ENCODE results near the gene MRRF. TPM values are rescaled to one million over a fixed set of nuclear protein-coding genes. Genes with fewer than 3 reads are reported as not detected.
"Not testable (repeated sequence)": the region's sequence is repeated elsewhere in the genome, so short reads cannot be mapped to it uniquely, and the experiment has no call there.

Gene MRRF
- polyA plus RNA-seq, 1 donor: 59.7 TPM

GRCh38 chr9:122329597-122329996, 64.9 kb downstream of the MRRF start:
- no peak for DNase-seq
- Histone ChIP-seq H3K27me3 (ENCODE audit: control insufficient read depth, insufficient read depth, low read length) (no peaks in the 10 kb centered on the region), H3K27ac (ENCODE audit: low read length) (no peak overlapping the region), H3K9me3 (ENCODE audit: control insufficient read depth, low read depth, low read length) (no peaks in the 10 kb centered on the region), H3K36me3 (ENCODE audit: control insufficient read depth, insufficient read depth, low read length) (peaks cover 18% of the 10 kb centered on the region), H3K4me1 (ENCODE audit: control insufficient read depth, insufficient read depth, low read length) (no peaks in the 10 kb centered on the region), H3K4me3 (ENCODE audit: low read length) (no peak overlapping the region)
- no CpG with 5 or more reads among the region's 3 CpGs for WGBS (ENCODE audit: insufficient coverage, low lambda C conversion rate)

GRCh38 chr9:122330466-122330865, 65.8 kb downstream of the MRRF start:
- WGBS (ENCODE audit: insufficient coverage, low lambda C conversion rate): no CpG with 5 or more reads among the region's 6 CpGs

GRCh38 chr9:122331523-122331927, 66.8 kb downstream of the MRRF start:
- Histone ChIP-seq H3K27me3 (ENCODE audit: control insufficient read depth, insufficient read depth, low read length) (peaks cover 7% of the 10 kb centered on the region), H3K9me3 (ENCODE audit: control insufficient read depth, low read depth, low read length) (no peaks in the 10 kb centered on the region), H3K27ac (ENCODE audit: low read length) (no peak overlapping the region), H3K4me1 (ENCODE audit: control insufficient read depth, insufficient read depth, low read length) (no peaks in the 10 kb centered on the region), H3K4me3 (ENCODE audit: low read length) (no peak overlapping the region), H3K36me3 (ENCODE audit: control insufficient read depth, insufficient read depth, low read length) (peaks cover 18% of the 10 kb centered on the region)
- no CpG with 5 or more reads among the region's 3 CpGs for WGBS (ENCODE audit: insufficient coverage, low lambda C conversion rate)
- no peak for DNase-seq

More at GRCh38 chr9:122330466-122330865, 65.8 kb downstream of the MRRF start:
- H3K4me1 ChIP-seq (ENCODE audit: control insufficient read depth, insufficient read depth, low read length); H3K4me3 ChIP-seq (ENCODE audit: low read length); H3K9me3 ChIP-seq (ENCODE audit: control insufficient read depth, low read depth, low read length); DNase-seq; H3K27me3 ChIP-seq (ENCODE audit: control insufficient read depth, insufficient read depth, low read length); H3K27ac ChIP-seq (ENCODE audit: low read length): not testable (repeated sequence)
- peaks cover 18% of the 10 kb centered on the region for H3K36me3 ChIP-seq (ENCODE audit: control insufficient read depth, insufficient read depth, low read length)

GRCh38 chr9:122332083-122332482, 67.4 kb downstream of the MRRF start:
- Histone ChIP-seq H3K4me1 (ENCODE audit: control insufficient read depth, insufficient read depth, low read length) (no peaks in the 10 kb centered on the region), H3K9me3 (ENCODE audit: control insufficient read depth, low read depth, low read length) (no peaks in the 10 kb centered on the region), H3K4me3 (ENCODE audit: low read length) (no peak overlapping the region), H3K27me3 (ENCODE audit: control insufficient read depth, insufficient read depth, low read length) (peaks cover 12% of the 10 kb centered on the region), H3K36me3 (ENCODE audit: control insufficient read depth, insufficient read depth, low read length) (peaks cover 13% of the 10 kb centered on the region), H3K27ac (ENCODE audit: low read length) (no peak overlapping the region)
- WGBS (ENCODE audit: insufficient coverage, low lambda C conversion rate): 63% methylated on average over 1 of the region's 6 CpGs
- DNase-seq: peak in 1 of 2 donors; percentile 28

GRCh38 chr9:122332644-122333043, 68.0 kb downstream of the MRRF start:
- no peak overlapping the region for H3K27ac ChIP-seq (ENCODE audit: low read length)
- peaks cover 18% of the 10 kb centered on the region for H3K27me3 ChIP-seq (ENCODE audit: control insufficient read depth, insufficient read depth, low read length)
- no peaks in the 10 kb centered on the region for H3K4me1 ChIP-seq (ENCODE audit: control insufficient read depth, insufficient read depth, low read length)
- no peak overlapping the region for H3K4me3 ChIP-seq (ENCODE audit: low read length)
- peaks cover 13% of the 10 kb centered on the region for H3K36me3 ChIP-seq (ENCODE audit: control insufficient read depth, insufficient read depth, low read length)
- no peak for DNase-seq
- WGBS (ENCODE audit: insufficient coverage, low lambda C conversion rate): no CpG with 5 or more reads among the region's 7 CpGs
- H3K9me3 ChIP-seq (ENCODE audit: control insufficient read depth, low read depth, low read length): no peaks in the 10 kb centered on the region

GRCh38 chr9:122333169-122333808, 68.6 kb downstream of the MRRF start:
- no peaks in the 10 kb centered on the region for H3K9me3 ChIP-seq (ENCODE audit: control insufficient read depth, low read depth, low read length)
- peaks cover 24% of the 10 kb centered on the region for H3K27me3 ChIP-seq (ENCODE audit: control insufficient read depth, insufficient read depth, low read length)
- no peaks in the 10 kb centered on the region for H3K4me1 ChIP-seq (ENCODE audit: control insufficient read depth, insufficient read depth, low read length)
- no peak for DNase-seq
- 75% methylated on average over 1 of the region's 10 CpGs for WGBS (ENCODE audit: insufficient coverage, low lambda C conversion rate)
- peaks cover 9% of the 10 kb centered on the region for H3K36me3 ChIP-seq (ENCODE audit: control insufficient read depth, insufficient read depth, low read length)
- H3K4me3 ChIP-seq (ENCODE audit: low read length): no peak overlapping the region
- H3K27ac ChIP-seq (ENCODE audit: low read length): no peak overlapping the region

GRCh38 chr9:122334916-122335315, 70.2 kb downstream of the MRRF start:
- Histone ChIP-seq H3K27ac (ENCODE audit: low read length) (no peak overlapping the region), H3K27me3 (ENCODE audit: control insufficient read depth, insufficient read depth, low read length) (peaks cover 38% of the 10 kb centered on the region), H3K36me3 (ENCODE audit: control insufficient read depth, insufficient read depth, low read length) (peaks cover 1% of the 10 kb centered on the region), H3K4me3 (ENCODE audit: low read length) (no peak overlapping the region), H3K4me1 (ENCODE audit: control insufficient read depth, insufficient read depth, low read length) (no peaks in the 10 kb centered on the region), H3K9me3 (ENCODE audit: control insufficient read depth, low read depth, low read length) (no peaks in the 10 kb centered on the region)
- whole genome bisulfite sequencing (ENCODE audit: insufficient coverage, low lambda C conversion rate): 100% methylated on average over 1 of the region's 4 CpGs
- DNase-seq: no peak

- peaks cover 41% of the 10 kb centered on the region for H3K27me3 ChIP-seq (ENCODE audit: control insufficient read depth, insufficient read depth, low read length)
- no peaks in the 10 kb centered on the region for H3K4me1 ChIP-seq (ENCODE audit: control insufficient read depth, insufficient read depth, low read length)
- no peak overlapping the region for H3K27ac ChIP-seq (ENCODE audit: low read length)
- no peaks in the 10 kb centered on the region for H3K9me3 ChIP-seq (ENCODE audit: control insufficient read depth, low read depth, low read length)
- DNase-seq: no peak
- no peaks in the 10 kb centered on the region for H3K36me3 ChIP-seq (ENCODE audit: control insufficient read depth, insufficient read depth, low read length)
- no CpG with 5 or more reads among the region's 5 CpGs for WGBS (ENCODE audit: insufficient coverage, low lambda C conversion rate)
- no peak overlapping the region for H3K4me3 ChIP-seq (ENCODE audit: low read length)
These were observed 71.5 kb downstream of the MRRF start for GRCh38 chr9:122336189-122336588.

- DNase-seq: no peak
- Histone ChIP-seq H3K4me3 (ENCODE audit: low read length) (no peak overlapping the region), H3K36me3 (ENCODE audit: control insufficient read depth, insufficient read depth, low read length) (no peaks in the 10 kb centered on the region), H3K9me3 (ENCODE audit: control insufficient read depth, low read depth, low read length) (no peaks in the 10 kb centered on the region), H3K27me3 (ENCODE audit: control insufficient read depth, insufficient read depth, low read length) (peaks cover 41% of the 10 kb centered on the region), H3K4me1 (ENCODE audit: control insufficient read depth, insufficient read depth, low read length) (no peaks in the 10 kb centered on the region), H3K27ac (ENCODE audit: low read length) (no peak overlapping the region)
- 0% methylated on average over 1 of the region's 26 CpGs for WGBS (ENCODE audit: insufficient coverage, low lambda C conversion rate)
These were observed 72.3 kb downstream of the MRRF start for GRCh38 chr9:122336866-122337555.

GRCh38 chr9:122337556-122337929, 72.9 kb downstream of the MRRF start:
- Histone ChIP-seq H3K4me3 (ENCODE audit: low read length) (no peak overlapping the region), H3K27ac (ENCODE audit: low read length) (no peak overlapping the region), H3K4me1 (ENCODE audit: control insufficient read depth, insufficient read depth, low read length) (no peaks in the 10 kb centered on the region), H3K9me3 (ENCODE audit: control insufficient read depth, low read depth, low read length) (no peaks in the 10 kb centered on the region), H3K27me3 (ENCODE audit: control insufficient read depth, insufficient read depth, low read length) (peaks cover 43% of the 10 kb centered on the region), H3K36me3 (ENCODE audit: control insufficient read depth, insufficient read depth, low read length) (no peaks in the 10 kb centered on the region)
- 38% methylated on average over 2 of the region's 4 CpGs for WGBS (ENCODE audit: insufficient coverage, low lambda C conversion rate)
- DNase-seq: no peak

GRCh38 chr9:122338536-122338935, 73.9 kb downstream of the MRRF start:
- Histone ChIP-seq H3K4me3 (ENCODE audit: low read length) (no peak overlapping the region), H3K36me3 (ENCODE audit: control insufficient read depth, insufficient read depth, low read length) (no peaks in the 10 kb centered on the region), H3K9me3 (ENCODE audit: control insufficient read depth, low read depth, low read length) (no peaks in the 10 kb centered on the region), H3K27me3 (ENCODE audit: control insufficient read depth, insufficient read depth, low read length) (peaks cover 43% of the 10 kb centered on the region), H3K4me1 (ENCODE audit: control insufficient read depth, insufficient read depth, low read length) (no peaks in the 10 kb centered on the region), H3K27ac (ENCODE audit: low read length) (no peak overlapping the region)
- DNase-seq: no peak
- no CpG with 5 or more reads among the region's 6 CpGs for WGBS (ENCODE audit: insufficient coverage, low lambda C conversion rate)

Measured in large intestine (tissue), 3 donors.